ENCODE measurements around the gene SLC25A26.

GRCh38 chr3:66353039-66353438 is 132.2 kb downstream of the SLC25A26 start:
- TF ChIP-seq CTCF (IDR thresholded peaks at IDR 0.05) (no peak), POLR2A (IDR thresholded peaks at IDR 0.05) (no peak)

Measured in transverse colon (tissue), 3 donors.